ENCODE data around the gene CCDC121. TPM values are rescaled to one million over a fixed set of nuclear protein-coding genes. Genes with fewer than 3 reads are reported as not detected.

The CCDC121 gene
- total and polyA plus RNA-seq, 2 experiments from 2014 or later, result 2.7 to 4.4 TPM

- Histone ChIP-seq H3K27me3 (no peaks in the 10 kb centered on the region), H3K4me1 (ENCODE audit: insufficient read depth) (peaks cover 15% of the 10 kb centered on the region), H3K4me2 (peak within 1 kb of the TSS; percentile 96), H3K36me3 (replicated peaks; ENCODE audit: insufficient read depth, low read depth) (peaks cover 7% of the 10 kb centered on the region), H3K9me2 (replicated peaks; ENCODE audit: insufficient read depth) (no peaks in the 10 kb centered on the region), H3K27ac (peak within 1 kb of the TSS; percentile 99), H3K9me3 (ENCODE audit: low read depth) (no peaks in the 10 kb centered on the region), H3K4me3 (peak within 1 kb of the TSS; percentile 89), H4K20me1 (ENCODE audit: insufficient read depth, poor library complexity, severe bottlenecking) (no peaks in the 10 kb centered on the region), H2AFZ (peak within 1 kb of the TSS; percentile 97), H3K79me2 (peaks cover 65% of the 10 kb centered on the region)
- under 1% methylated on average over 56 of the region's 56 CpGs for WGBS (ENCODE audit: low lambda C conversion rate, missing lambda C conversion rate)
- DNase-seq (ENCODE audit: low spot score), result peak; percentile 83
- TF ChIP-seq EZH2 (IDR thresholded peaks at IDR 0.05; ENCODE audit: borderline replicate concordance) (no peak), EZH2phosphoT487 (IDR thresholded peaks at IDR 0.05; ENCODE audit: low read depth, severe bottlenecking, unreplicated experiment) (no peak)
- TF ChIP-seq, protein P1, sequence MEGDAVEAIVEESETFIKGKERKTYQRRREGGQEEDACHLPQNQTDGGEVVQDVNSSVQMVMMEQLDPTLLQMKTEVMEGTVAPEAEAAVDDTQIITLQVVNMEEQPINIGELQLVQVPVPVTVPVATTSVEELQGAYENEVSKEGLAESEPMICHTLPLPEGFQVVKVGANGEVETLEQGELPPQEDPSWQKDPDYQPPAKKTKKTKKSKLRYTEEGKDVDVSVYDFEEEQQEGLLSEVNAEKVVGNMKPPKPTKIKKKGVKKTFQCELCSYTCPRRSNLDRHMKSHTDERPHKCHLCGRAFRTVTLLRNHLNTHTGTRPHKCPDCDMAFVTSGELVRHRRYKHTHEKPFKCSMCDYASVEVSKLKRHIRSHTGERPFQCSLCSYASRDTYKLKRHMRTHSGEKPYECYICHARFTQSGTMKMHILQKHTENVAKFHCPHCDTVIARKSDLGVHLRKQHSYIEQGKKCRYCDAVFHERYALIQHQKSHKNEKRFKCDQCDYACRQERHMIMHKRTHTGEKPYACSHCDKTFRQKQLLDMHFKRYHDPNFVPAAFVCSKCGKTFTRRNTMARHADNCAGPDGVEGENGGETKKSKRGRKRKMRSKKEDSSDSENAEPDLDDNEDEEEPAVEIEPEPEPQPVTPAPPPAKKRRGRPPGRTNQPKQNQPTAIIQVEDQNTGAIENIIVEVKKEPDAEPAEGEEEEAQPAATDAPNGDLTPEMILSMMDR (IDR thresholded peaks at IDR 0.05; ENCODE audit: poor library complexity), result peak; percentile 9
Measured at GRCh38 chr2:27663285-27664153, 34.7 kb upstream of the CCDC121 start, which contains the start of the genes SLC4A1AP and SUPT7L. TSS of gene SLC4A1AP (plus strand) at chr2:27663889. CDS start at chr2:27663915, 26 bp downstream. TSS of gene SUPT7L (minus strand) at chr2:27663614. CDS start at chr2:27662192, 1,422 bp downstream.

DNA sequence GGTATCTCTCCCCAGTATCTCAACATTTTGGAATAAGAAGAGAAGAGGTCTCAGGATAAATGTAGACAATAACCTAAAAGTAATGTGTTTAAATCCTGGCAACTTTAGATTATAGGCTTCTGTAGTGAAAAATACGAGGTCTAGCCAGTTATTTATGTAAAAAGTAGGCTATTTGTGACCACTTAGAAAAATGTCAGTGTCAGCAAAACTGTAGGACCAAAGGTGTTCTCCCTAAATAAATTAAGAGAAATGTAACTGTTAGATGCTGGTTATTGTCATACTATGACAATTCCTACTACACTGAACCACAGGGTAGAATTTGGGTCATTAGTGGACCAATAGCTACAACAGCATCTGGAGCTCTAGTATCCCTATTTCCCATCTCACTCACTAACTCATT, 32.6 kb upstream of the CCDC121 start:
- Histone ChIP-seq H3K36me3 (replicated peaks; ENCODE audit: insufficient read depth, low read depth) (peaks cover 7% of the 10 kb centered on the region), H4K20me1 (ENCODE audit: insufficient read depth, poor library complexity, severe bottlenecking) (no peaks in the 10 kb centered on the region), H3K4me2 (no peak overlapping the region), H3K4me3 (no peak overlapping the region), H3K9me2 (replicated peaks; ENCODE audit: insufficient read depth) (no peaks in the 10 kb centered on the region), H2AFZ (no peak overlapping the region), H3K4me1 (ENCODE audit: insufficient read depth) (peaks cover 15% of the 10 kb centered on the region), H3K27ac (no peak overlapping the region), H3K27me3 (no peaks in the 10 kb centered on the region), H3K9me3 (ENCODE audit: low read depth) (no peaks in the 10 kb centered on the region), H3K79me2 (peaks cover 63% of the 10 kb centered on the region)
- TF ChIP-seq, protein P1 (IDR thresholded peaks at IDR 0.05; ENCODE audit: poor library complexity), result no peak
- no peak for TF ChIP-seq EZH2 (IDR thresholded peaks at IDR 0.05; ENCODE audit: borderline replicate concordance)
- no peak for TF ChIP-seq EZH2phosphoT487 (IDR thresholded peaks at IDR 0.05; ENCODE audit: low read depth, severe bottlenecking, unreplicated experiment)
- WGBS (ENCODE audit: low lambda C conversion rate, missing lambda C conversion rate), result 97% methylated on average over 1 of the region's 1 CpG
- DNase-seq (ENCODE audit: low spot score), result no peak

DNA sequence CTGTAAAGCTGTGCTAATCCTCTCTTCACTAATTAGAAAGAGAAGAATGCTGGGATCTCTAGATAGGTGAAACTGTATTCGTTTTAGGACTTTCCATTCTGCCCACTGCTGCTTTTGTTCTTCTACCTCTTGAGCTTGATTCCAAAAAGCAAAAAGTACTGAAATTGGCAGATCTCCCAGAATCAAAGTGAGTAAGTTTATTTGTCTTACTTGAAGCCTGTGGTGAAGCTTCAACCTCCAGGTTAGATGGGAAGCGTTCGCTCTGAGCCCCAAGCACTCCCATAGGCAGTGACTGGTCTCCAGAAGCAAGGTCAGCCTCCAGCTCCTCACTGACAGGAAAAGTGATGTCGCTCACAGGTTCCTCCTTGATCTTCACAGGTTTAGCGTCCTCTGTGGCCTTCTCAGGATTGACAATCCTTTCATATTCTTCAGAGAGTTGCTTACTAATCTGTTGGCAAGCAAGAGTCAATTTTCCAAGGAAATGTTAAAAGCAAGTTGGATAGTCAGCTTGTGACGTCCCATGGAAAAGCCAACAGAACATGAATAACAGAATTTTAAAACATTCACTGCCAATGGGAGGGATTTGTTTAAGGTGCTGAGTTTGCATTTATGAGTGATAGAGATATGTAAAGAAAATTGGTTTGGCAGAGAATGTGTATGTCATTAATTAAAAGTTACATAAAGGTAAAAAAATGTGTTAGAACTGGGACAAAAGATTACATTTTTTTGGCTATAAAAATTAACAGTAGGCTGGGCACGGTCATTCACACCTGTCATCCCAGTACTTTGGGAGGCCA, 26.5 kb upstream of the CCDC121 start:
- no peaks in the 10 kb centered on the region for H3K9me3 ChIP-seq (ENCODE audit: low read depth)
- H3K79me2 ChIP-seq, result peaks cover 12% of the 10 kb centered on the region
- peaks cover 7% of the 10 kb centered on the region for H3K36me3 ChIP-seq (replicated peaks; ENCODE audit: insufficient read depth, low read depth)
- H3K4me2 ChIP-seq, result no peak overlapping the region
- H4K20me1 ChIP-seq (ENCODE audit: insufficient read depth, poor library complexity, severe bottlenecking), result no peaks in the 10 kb centered on the region
- no peak for TF ChIP-seq EZH2 (IDR thresholded peaks at IDR 0.05; ENCODE audit: borderline replicate concordance)
- no peak for TF ChIP-seq EZH2phosphoT487 (IDR thresholded peaks at IDR 0.05; ENCODE audit: low read depth, severe bottlenecking, unreplicated experiment)
- TF ChIP-seq, protein P1 (IDR thresholded peaks at IDR 0.05; ENCODE audit: poor library complexity), result no peak
- no peaks in the 10 kb centered on the region for H3K27me3 ChIP-seq
- H3K27ac ChIP-seq, result no peak overlapping the region
- no peaks in the 10 kb centered on the region for H3K4me1 ChIP-seq (ENCODE audit: insufficient read depth)
- no peaks in the 10 kb centered on the region for H3K9me2 ChIP-seq (replicated peaks; ENCODE audit: insufficient read depth)
- 88% methylated on average over 7 of the region's 7 CpGs for WGBS (ENCODE audit: low lambda C conversion rate, missing lambda C conversion rate)
- H2AFZ ChIP-seq, result no peak overlapping the region
- DNase-seq (ENCODE audit: low spot score), result no peak
- no peak overlapping the region for H3K4me3 ChIP-seq

Measured in hepatocyte (in vitro differentiated cells).